Upper lobe of right lung (tissue), 1 donor: ENCODE results near the gene TRMT112. TPM values are rescaled to one million over a fixed set of nuclear protein-coding genes. Genes with fewer than 3 reads are reported as not detected.

ENCODE experiments used
- ATAC-seq: fragments of 200-7000 bp; cut with Tn5 transposase; one replicate; pipeline ENCODE4 v1.9.1; 2020; ENCODE audit warnings: mild to moderate bottlenecking, moderate library complexity
- DNase-seq: peaks from one replicate; pipeline ENCODE4 v3.0.0-alpha.2; 2020
- H3K27ac ChIP-seq: fragments of 200-600 bp; one replicate; pipeline ENCODE4 v1.8.0; 2022
- H3K27me3 ChIP-seq: fragments of 200-600 bp; one replicate; pipeline ENCODE4 v1.8.0; 2022; ENCODE audit warnings: mild to moderate bottlenecking
- H3K36me3 ChIP-seq: fragments of 200-600 bp; one replicate; pipeline ENCODE4 v1.8.0; 2022
- H3K4me1 ChIP-seq: fragments of 200-600 bp; one replicate; pipeline ENCODE4 v1.8.0; 2022
- H3K4me3 ChIP-seq: fragments of 200-600 bp; one replicate; pipeline ENCODE4 v1.8.0; 2022; ENCODE audit warnings: mild to moderate bottlenecking
- H3K9me3 ChIP-seq: fragments of 200-600 bp; one replicate; pipeline ENCODE4 v1.8.0; 2022
- intact Hi-C: fragments of 100-400 bp; cut with DNase I; formaldehyde crosslinking; loops from one replicate; pipeline ENCODE4 v1.11.0; 2022
- microRNA-seq: library from miRNA; unstranded; fragments of <30 nt; microRNA quantifications from one replicate; pipeline ENCODE4 v1.2.0, GENCODE V29; 2020; ENCODE audit warnings: borderline microRNAs expressed
- total RNA-seq: library from RNA; stranded (reverse); fragmentation: NEBNext Ultra II Directional; extraction: Animal tissue kit (Norgen Biotek cat#: 25700); gene quantifications from one replicate; pipeline ENCODE4 v1.2.1, GENCODE V29; 2021
- TF ChIP-seq, protein P1 (sequence below): fragments of 200-600 bp; IDR thresholded peaks from one replicate; pipeline ENCODE4 v1.8.0; 2022; ENCODE audit warnings: antibody characterized with exemption
- donor health status: DM: no; HTN: yes; CAD: no; lungs with severe emphysema.

TRMT112 gene
- total RNA-seq, 1 donor from 2014 or later: 168 TPM

DNA sequence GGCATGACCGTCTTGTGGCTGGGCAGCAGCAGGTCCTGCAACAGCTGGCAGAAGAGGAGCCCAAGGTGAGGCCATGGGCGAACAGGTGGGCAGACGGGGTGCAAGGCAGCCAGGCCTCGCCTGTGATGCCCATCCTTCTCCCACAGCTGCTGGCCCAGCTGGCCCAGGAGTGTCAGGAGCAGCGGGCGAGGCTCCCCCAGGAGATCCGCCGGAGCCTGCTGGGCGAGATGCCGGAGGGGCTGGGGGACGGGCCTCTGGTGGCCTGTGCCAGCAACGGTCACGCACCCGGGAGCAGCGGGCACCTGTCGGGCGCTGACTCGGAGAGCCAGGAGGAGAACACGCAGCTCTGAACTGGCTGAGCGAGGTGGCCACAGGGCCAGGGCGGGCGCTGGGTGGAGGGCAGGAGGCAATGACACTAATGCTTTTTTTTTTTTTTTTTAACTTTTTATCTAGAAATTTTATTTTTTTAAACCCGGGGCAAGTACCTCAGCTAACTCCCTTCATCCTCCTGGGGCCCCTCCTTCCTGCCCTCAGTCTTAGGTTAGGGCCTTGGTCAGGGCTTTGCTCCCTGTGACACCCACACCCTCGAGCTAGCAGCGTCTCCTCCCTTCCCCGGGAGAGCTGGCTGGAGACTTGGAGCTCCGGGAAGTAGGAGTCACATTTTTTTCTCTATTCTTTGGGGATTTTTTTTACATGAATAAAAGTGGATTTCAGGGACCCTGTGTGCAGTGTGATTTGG lies 50.0 kb downstream of the TRMT112 start:
- intact Hi-C loops: no loop called here
- Histone ChIP-seq H3K27ac (peak overlapping the region; percentile 92), H3K36me3 (peaks cover 38% of the 10 kb centered on the region), H3K4me3 (peak overlapping the region; percentile 73), H3K27me3 (no peaks in the 10 kb centered on the region), H3K9me3 (no peaks in the 10 kb centered on the region), H3K4me1 (peaks cover 26% of the 10 kb centered on the region)
- DNase-seq: no peak
- TF ChIP-seq, protein P1, sequence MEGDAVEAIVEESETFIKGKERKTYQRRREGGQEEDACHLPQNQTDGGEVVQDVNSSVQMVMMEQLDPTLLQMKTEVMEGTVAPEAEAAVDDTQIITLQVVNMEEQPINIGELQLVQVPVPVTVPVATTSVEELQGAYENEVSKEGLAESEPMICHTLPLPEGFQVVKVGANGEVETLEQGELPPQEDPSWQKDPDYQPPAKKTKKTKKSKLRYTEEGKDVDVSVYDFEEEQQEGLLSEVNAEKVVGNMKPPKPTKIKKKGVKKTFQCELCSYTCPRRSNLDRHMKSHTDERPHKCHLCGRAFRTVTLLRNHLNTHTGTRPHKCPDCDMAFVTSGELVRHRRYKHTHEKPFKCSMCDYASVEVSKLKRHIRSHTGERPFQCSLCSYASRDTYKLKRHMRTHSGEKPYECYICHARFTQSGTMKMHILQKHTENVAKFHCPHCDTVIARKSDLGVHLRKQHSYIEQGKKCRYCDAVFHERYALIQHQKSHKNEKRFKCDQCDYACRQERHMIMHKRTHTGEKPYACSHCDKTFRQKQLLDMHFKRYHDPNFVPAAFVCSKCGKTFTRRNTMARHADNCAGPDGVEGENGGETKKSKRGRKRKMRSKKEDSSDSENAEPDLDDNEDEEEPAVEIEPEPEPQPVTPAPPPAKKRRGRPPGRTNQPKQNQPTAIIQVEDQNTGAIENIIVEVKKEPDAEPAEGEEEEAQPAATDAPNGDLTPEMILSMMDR: no peak
- no peak for ATAC-seq

Small RNA genes within 50 kb of the gene (microRNA-seq; reads per million reads assigned to microRNA genes)
- not detected for gene MIR7155

Other genes with a start within 250 kb of the TRMT112 start
- 15.8 TPM for gene MACROD1, start 151.4 kb downstream of the TRMT112 start, total RNA-seq
- gene STIP1, start 131.4 kb downstream of the TRMT112 start, total RNA-seq: 110 TPM
- 73.1 TPM for gene FERMT3, start 110.8 kb downstream of the TRMT112 start, total RNA-seq
- 22.4 TPM for gene TRPT1, start 91.4 kb downstream of the TRMT112 start, total RNA-seq
- gene NUDT22, start 91.3 kb downstream of the TRMT112 start, total RNA-seq: 47.8 TPM
- gene DNAJC4, start 87.0 kb downstream of the TRMT112 start, total RNA-seq: 36.4 TPM
- 172 TPM for gene VEGFB, start 83.0 kb downstream of the TRMT112 start, total RNA-seq
- 53.9 TPM for gene FKBP2, start 76.5 kb downstream of the TRMT112 start, total RNA-seq
- 76.5 TPM for gene PPP1R14B, start 70.6 kb downstream of the TRMT112 start, total RNA-seq
- gene PLCB3, start 66.0 kb downstream of the TRMT112 start, total RNA-seq: 32.4 TPM
- gene BAD, start 32.9 kb downstream of the TRMT112 start, total RNA-seq: 58.9 TPM
- 38.6 TPM for gene GPR137, start 31.7 kb downstream of the TRMT112 start, total RNA-seq
- gene KCNK4, start 26.3 kb downstream of the TRMT112 start, total RNA-seq: not detected
- not detected for gene CATSPERZ, start 17.2 kb downstream of the TRMT112 start, total RNA-seq
- gene ESRRA, start 12.0 kb downstream of the TRMT112 start, total RNA-seq: 51.9 TPM
- gene PRDX5, start 562 bp upstream of the TRMT112 start, total RNA-seq: 176 TPM
- gene CCDC88B, start 22.6 kb upstream of the TRMT112 start, total RNA-seq: 20.7 TPM
- 42.4 TPM for gene RPS6KA4, start 41.6 kb upstream of the TRMT112 start, total RNA-seq
- not detected for gene SLC22A11, start 238.4 kb upstream of the TRMT112 start, total RNA-seq